ENCODE data around the gene PLXNA1.

PLXNA1 gene

DNA sequence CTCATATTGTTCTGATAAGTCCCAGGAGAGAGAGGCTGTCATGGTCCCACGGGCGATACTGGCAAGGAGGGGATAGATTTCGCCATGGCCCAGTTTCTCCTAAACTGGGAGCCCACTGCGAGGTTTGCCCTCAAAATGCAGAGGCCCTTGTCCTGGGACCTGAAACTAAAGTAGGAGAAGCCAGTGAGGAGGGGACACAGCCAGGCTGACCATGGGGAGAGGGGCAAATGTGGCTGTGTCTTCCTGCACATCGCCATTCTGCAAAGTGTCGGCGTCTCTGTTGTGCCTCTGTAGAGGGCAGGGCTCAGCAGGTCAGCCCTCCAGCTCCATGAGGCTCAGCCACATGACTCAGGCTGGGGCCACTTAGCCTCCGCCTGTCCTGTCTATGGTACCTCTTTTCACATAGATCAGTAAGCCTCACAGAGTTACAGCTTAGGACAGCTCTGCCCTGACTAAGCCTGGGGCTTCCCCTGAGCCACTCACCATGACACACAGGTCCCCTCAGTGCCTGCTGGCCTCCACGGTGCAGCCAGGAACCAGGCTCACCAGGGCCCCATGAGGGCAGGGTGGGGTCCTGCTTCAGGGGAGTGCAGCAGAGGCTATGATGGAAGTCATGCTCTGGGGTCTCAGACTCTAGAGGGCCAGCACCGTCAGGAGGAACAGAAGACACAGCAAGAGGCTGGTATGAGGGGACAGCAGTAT, 28.6 kb upstream of the PLXNA1 start:
- DNase-seq, result no peak

DNA sequence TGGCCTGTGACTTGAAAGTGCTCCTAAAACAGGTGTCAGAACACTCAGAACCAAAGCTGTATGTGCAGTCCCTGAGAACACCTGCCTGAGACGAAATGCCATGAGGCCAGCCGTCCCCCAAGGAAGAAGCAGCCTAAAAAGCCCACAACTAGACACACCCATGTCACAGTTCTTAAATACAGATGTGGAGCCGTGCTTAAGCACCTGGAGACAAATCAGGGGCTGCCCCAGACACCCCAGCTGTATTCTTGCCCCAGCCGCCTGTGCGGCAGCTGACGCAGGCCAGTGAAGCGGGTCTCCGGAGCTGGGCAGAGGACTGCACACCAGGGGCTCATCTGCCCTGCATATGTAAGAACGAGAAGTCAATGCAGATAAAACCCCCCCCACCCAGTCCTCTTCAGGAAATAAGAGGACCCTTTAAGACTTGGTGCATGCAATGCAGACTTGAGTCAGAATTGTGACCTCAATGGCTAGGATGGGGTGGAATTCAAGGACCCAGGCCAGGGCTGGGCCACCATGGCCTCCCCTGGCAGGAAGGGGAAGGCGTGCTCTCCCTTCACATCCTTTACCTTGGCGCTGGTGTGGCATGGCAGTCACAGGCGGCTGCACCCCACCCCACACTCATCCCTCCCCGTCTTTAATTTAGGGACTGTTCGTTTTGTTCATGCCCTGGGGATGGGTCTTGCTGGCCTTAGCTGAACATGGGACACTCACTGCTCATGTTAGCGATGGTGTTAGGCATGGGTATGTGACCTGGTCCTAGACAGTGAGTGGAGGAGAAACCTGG, 27.7 kb upstream of the PLXNA1 start:
- no peak for DNase-seq

DNA sequence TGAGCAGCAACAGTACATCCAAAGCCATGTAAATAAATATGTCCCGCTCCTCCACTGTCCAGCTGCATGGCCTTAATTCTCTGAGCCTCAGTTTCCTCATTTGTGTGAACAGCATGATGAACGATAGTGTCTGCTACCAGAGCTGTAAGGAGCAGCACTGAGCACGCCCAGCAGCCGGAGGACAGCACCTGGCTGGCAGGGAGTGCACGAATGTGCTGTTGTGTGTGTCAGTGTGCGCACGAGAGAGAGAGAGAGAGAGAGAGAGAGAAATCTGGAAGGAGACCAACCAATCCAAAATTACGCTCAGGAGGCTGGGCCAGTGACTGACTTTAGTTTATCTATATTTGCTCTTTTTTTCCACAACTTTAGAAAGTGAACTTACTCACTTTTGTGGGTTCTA, 26.6 kb upstream of the PLXNA1 start:
- no peak for DNase-seq

DNA sequence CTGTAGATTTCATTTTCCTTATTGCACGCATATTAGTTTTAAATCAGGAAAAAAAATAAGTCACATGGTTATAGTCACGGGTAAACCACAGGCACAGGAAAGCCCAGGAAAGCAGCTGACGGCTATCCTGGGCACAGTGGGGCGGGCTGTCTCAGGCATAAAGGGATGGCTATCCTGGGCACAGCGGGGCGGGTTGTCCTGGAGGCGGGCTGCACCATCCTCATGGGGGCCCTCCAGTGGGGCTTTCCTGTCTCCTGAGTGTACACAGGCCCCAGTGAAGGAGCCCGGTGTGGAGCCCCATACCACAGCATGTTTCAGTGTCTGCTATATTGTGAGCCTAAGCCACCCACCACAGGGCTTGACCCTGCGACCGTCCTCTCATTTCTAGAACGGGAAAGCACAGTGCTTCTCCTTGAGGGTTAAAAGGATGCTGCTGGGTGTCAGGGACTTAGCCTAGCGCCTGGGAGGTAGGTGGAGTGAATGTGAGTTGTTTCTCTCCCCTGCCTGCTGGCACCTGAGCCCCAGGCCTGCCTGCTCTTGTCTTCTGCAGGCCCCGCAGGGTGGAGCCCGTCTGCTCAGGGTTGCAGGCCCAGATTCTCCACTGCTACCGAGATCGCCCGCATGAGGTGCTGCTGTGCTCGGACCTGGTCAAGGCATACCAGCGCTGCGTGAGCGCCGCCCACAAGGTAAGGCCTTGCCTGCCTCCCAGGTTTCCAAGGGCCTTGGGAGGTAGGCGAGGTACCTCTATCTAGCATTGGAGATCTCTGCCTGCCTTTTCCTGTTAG, 25.9 kb upstream of the PLXNA1 start:
- no peak for DNase-seq

DNA sequence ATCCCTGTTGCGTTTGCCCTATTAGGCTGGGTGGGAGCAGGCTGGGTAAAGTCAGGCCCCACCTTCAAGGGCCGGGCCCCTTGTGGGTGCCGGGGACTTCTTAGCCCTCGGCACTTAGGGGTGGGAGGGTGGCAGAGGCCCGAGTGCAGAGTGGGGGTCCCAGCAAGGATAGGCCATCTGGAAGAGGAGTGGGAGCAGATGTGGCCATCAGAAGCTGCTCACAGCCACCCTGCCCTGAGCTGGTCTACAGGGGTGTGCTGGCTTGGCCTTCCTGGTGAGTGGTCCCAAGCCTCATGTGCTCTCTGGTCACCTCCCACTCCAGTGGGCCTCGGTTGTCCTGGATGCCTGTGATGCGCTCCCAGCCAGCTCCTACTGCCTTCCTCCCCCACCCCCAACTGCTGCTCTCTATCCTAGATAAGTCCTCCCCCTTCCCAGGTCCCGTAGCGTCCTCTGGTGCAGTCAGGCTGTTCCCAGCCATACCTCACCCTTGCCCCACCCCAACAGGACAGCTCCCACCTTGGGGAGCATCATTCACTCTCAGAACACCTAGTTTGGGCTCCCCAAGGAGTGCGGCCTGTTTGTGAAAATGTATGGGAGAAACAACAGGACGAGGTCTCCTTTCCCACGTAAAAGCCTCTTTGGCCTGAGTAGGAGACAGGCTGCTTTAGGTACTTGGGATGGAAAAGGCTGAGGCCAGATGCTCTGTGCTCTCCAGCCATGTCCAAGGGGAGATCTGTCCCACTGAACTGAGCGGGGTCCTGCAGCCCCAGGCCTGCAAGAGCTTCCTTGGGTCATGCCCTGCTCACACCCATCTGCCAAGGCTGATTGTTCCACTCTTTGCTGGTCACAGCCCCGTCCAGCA, 24.9 kb upstream of the PLXNA1 start:
- no peak for DNase-seq

DNA sequence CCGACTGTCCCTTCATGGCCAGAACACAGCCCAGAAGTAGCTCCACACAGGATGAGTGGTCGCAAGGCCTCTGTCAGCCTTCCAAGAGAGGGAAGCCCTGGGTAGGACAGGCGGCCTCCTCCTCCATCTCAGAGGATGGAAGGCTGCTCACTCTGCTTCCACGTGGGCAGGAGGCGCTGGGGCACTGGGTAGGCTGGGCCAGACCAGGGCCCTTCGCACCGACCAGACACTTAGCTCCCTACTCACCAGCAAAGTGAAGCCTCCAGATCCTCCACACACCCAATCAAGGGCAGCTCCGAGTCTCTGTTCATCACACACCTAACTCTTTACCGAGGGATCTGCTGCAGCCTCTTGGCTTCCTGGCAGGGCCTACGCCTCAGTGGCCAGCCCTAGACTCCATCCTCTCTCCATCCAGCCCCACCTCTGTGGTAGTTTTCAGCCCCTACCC, 24.3 kb upstream of the PLXNA1 start:
- no peak for DNase-seq

DNA sequence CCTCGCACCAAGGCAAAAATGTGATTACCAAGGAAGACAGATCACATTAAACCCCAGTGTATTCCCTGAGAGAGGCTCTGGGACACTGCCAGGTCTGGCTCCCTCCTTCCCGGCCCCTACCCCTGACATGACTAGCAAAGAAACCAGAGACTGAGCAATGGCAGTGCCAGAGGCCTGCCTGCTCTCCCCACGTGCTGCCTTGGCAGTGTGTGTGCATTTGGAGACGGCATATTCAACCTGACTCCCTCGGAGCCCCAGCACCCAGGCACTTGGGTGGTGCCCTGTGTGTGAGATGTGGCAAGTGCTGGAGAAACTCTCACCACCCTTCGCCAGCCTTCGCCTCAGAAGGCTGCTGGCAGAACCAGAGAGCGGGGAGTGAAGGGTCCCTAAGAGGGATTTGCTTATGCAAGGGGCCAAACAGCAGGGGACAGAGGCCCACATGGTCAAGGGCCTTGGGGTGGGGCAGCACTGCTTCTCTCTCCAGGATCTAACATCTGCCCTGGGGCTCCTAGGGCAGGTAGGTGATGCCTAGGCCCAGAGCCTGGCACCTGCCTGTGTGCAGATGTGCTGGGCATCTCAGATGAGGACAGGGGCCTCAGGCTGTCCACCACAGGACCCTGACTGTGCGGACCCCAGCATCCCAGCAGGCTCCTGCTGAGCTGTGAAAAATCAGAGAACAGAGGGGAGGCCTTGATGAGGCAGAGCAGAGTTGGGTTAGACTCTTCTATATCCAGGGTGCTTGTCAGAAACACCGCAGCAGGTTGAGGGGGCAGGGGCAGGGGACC, 23.6 kb upstream of the PLXNA1 start:
- DNase-seq, result no peak

DNA sequence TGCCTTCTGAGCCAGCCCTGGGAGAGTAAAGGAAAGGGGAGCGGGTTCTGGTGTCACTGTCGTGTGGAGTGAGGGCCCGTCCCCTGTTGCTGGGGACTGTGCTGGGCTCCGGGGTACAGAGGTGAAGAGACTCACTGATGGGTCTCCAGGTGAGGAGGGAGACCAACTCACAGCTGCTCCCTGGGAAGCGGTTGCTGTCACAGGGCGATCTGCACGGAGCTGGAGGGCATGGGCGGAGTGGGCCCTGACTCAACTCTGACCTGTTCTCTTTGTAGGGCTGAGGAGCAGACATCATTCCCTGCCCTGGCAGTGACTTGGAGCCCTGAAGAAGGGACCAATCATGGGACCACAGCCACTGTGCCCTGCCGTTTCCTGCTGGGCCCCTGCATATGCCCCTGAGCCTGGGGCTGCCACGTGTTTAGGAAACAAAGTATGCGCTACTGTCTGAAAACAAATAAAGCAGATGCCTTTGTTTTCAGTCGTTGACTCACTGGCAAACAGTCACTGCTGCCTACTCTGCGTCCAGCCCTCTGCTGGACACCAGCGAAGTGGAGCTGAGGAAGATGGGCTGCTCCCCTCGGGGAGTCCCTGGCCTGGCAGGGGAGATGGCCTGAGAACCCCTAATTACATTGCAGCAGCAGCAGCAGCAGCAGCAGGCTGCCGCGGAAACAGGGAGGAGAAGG, 22.9 kb upstream of the PLXNA1 start:
- DNase-seq, result no peak

DNA sequence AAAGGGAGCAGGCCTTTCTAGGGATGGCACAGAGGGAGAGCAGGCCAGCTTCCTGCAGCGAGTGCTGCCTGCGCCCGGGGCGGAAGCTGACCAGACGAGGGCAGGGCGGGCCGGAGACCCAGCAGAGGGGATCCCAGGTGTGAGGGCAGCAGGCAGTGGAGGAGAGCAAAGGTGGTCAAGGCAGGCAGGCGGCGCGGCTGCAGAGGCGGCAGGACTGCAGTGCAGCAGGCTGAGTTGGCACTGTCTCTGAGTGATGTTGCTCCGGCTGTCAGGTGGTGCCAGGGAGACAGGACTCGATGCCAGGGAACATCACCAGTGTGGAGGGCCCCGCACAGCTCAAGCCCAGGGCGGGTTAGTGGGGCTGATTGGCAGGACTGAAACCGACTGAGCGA, 22.3 kb upstream of the PLXNA1 start:
- no peak for DNase-seq

DNA sequence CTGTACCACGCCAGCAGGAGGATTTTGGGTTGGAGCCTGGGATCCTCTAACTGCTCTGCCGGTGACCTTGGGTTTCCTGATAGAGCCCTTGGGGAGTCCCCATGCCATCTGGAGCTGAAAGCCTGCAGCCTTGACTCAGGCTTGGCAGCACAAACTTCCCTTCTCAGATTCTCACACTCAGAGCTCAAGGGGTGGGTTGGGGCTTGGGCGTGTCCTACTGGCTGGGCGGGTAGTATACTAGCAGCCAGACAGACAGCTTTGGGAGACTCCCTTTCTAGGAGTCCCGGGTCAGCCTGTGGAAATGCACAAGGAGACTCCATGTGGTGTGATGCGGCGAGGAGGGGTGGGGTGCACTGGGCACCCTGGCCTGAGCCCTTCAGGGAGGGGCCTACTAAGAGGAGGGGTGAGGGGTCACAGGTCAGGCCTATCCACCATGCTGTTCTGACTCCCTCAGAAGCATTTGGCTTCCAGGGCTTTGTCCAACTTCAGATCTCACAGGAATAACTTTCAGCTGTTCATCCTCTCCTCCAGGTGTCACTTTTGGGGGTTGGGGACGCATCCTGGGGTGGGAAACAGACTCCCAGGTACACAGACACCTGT, 21.6 kb upstream of the PLXNA1 start:
- no peak for DNase-seq

DNA sequence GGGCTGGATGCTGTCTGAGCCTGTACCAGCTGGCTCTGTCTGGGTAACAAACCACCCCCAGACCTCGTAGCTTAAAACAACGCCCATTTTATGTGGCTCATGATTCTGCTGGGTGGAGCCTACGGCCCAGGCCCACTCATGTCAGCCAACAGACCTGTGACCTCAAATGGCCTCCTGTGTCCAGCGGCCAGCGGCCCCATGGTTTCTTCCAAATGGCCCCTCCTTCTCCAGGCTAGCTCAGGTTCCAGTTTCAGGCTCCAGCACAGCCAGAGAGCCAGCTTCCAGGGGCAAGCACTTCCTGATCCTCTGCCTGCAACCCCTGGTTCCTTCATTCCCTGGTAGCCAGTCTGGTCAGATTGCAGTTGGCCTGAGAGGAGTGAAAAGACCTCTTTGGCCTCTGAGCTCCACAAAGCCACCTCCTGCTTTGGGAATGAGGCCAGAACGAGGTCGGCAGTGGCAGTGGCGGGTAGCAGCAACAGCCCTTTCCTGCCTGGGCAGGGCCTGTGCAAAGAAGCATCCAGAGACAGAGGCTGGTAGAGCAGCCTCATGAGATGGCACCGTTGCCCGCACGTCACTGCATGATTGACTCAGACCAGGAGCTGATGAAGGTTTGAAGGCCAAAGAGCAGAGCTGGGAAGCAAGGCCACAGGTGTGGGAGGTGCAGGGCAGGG, 21.0 kb upstream of the PLXNA1 start:
- DNase-seq, result no peak

DNA sequence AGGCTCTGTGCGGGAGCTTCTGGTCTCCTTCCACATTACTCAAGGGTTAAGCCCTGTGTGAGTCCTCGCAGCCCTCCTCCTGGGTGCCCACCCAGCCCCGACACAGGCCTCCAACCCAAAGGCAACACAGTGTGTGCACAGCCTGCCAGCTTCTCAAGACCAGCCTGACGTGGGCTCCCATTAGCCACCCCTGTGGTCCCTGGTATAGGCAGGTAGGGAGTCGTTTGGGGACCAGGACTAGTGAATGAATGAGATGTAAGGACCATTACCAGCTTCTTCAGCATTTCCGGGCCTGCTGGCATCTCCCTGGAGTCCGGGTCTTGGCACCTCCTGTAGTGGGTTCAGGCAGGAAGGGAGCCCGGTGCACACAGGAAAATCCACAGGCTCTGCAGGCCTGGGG, 20.2 kb upstream of the PLXNA1 start:
- no peak for DNase-seq

DNA sequence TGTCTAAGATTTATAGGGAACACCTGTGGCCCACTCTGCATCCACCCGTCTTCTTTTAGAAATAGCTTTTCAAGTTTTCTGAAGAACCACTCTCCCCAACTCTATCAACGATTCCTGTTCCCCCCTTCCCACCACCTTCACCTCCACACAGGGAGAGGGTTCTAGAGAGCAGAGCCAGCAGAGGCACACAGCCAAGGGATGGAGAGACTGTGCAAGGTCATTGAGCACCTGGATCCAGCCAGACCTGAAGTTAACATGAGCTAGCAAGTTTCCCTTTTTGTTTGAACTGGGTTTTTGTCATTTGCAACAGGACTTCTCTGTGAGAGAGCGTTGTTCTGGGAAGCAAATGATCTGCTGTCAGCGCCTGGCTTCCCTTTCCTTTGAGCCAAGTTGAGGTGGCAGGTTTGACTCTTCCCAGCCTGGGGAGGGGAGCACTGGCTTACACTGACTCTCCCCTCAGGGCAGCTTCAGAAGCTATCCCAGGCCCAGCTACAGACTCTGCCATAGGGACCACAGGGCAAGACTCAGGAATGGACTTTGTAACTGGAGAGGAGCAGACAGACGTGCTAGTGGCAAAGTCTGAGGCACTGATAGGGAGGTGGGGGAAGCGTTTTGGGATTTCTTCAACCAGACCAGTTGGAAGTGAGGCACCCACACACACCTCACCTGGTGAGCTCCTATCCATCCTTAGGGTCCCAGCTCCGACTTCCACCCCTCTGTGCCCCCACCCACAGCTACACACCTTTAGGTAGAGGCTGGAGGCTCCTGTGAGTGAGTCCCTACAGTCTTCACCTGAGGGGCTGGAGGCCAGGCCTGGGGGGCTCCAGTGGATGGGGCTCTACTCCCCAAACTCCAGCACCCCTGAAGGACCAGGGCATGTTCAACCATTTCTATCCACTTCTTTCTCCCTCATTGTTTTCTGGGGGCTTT, 19.4 kb upstream of the PLXNA1 start:
- DNase-seq, result no peak

DNA sequence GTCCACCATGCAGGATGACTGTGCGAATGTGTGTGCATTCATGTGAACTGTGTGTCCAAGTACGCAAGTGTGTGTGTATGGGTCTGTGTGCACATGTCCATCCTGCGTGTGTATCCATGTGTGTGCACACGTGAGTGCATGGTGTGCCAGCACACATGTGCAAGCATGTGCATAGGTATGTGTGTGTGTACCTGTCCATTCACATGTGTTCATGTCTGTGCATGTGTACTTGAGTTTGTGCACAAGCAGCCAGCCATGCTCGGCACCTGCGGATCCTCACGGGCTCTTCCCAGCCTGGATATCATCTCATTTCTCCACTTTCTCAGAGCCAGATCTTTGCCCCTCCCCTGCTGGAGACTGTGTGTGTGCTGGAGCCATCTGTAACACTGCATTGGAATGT, 18.7 kb upstream of the PLXNA1 start:
- DNase-seq, result no peak

DNA sequence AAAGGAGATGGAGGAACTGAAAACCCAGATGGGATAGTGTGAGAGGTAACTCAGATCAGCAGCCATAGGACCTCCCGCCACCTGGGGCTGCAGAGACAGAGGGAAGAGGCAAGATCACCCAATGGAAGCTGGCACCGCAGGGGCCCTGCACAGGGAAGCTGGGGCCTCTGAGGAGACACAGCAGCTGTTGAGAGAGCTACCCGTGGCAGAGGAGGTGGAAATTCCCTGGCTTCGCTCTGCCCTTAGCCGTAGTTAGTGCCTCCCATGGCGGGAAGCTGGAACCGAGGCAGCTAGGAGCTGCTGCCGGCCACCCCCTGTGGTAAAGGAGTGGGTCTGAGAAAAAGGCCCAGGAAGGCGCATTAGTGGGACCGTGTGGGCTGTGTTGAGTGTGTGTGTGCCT, 18.0 kb upstream of the PLXNA1 start:
- no peak for DNase-seq

DNA sequence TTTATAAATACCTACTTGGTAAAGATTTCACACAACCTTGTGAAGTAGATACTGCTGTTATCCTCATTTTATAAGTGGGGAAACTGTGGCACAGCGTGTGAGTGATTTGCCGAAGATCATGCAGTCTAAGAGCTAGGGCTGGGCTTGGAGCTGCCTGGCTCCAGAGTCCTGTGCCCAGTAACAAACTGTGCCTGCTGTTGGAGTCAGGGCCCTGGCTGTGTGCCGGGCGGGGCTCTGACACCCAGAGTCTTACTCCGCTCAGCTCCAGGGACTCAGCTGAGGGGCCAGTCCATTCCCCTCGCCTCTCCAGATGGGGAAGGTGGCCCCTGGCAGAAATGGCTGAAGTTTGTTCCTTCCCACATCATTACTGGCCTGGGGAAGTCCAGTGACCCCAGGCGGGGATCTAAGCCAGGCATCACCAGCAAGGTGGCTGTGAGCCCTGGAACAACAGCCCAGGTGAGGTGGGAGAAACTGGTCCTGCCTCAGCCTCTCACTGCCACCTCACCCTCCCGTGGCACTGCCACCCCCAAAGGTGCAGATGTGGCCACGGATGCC, 17.3 kb upstream of the PLXNA1 start:
- no peak for DNase-seq

DNA sequence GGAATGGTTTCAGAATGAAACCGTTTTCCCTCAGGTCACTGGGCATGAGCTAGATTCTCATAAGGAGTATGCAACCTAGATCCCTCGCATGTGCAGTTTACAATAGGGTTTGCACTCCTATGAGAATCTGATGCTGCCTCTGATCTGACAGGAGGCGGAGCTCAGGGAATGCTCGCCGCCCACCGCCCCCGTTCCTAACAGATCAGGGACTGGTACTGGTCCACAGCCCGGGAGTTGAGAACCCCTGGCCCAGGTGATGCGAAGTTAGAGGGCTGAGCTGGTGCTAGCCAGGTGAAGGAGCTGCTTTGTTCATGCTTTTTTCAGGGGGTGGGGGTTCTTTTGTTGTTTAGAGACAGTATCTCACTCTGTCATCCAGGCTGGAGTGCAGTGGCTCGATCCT, 15.5 kb upstream of the PLXNA1 start:
- no peak for DNase-seq
